HL-60 (cell line): ENCODE results near the gene CCSER1.

ENCODE experiments used
- DNase-seq, 2 experiments: peaks; one replicate each; pipeline ENCODE4 v3.0.0-alpha.2; 2010 to 2020; ENCODE audit warnings: low read depth in 1 of 2, low spot score in 1 of 2
- H3K27ac ChIP-seq: fragments of 250-450 bp; sonication (Bioruptor Pico); replicated peaks from 2 replicates; pipeline ENCODE4 v1.5.1; 2020; ENCODE audit warnings: mild to moderate bottlenecking, moderate library complexity
- H3K27me3 ChIP-seq: fragments of 250-450 bp; sonication (Bioruptor Pico); 2 replicates; pipeline ENCODE4 v1.5.1; 2021; ENCODE audit warnings: mild to moderate bottlenecking, moderate library complexity; ENCODE audit not compliant: insufficient read depth, poor library complexity, severe bottlenecking
- H3K4me3 ChIP-seq: replicated peaks from 2 replicates; pipeline ENCODE4 v1.5.1; 2011; ENCODE audit warnings: mild to moderate bottlenecking, control low read depth, low read length; ENCODE audit not compliant: insufficient read depth
- GABPA ChIP-seq: IDR thresholded peaks from 2 replicates; pipeline ENCODE4 v1.6.1; 2012; ENCODE audit warnings: low read depth
- POLR2AphosphoS5 ChIP-seq: IDR thresholded peaks from 2 replicates; pipeline ENCODE4 v1.6.1; 2012; ENCODE audit warnings: low read depth
- SPI1 ChIP-seq: IDR thresholded peaks from 2 replicates; pipeline ENCODE4 v1.6.1; 2012; ENCODE audit warnings: low read depth, mild to moderate bottlenecking, borderline replicate concordance
- TF ChIP-seq, protein P1 (sequence below): IDR thresholded peaks from one replicate; pipeline ENCODE4 v1.5.1; 2011; ENCODE audit warnings: low read length, control low read depth, inconsistent platforms; ENCODE audit not compliant: insufficient read depth
- TF ChIP-seq, protein P2 (sequence below): IDR thresholded peaks from 2 replicates; pipeline ENCODE4 v1.6.1; 2012; ENCODE audit warnings: low read depth; ENCODE audit not compliant: insufficient replicate concordance

Gene CCSER1

DNA sequence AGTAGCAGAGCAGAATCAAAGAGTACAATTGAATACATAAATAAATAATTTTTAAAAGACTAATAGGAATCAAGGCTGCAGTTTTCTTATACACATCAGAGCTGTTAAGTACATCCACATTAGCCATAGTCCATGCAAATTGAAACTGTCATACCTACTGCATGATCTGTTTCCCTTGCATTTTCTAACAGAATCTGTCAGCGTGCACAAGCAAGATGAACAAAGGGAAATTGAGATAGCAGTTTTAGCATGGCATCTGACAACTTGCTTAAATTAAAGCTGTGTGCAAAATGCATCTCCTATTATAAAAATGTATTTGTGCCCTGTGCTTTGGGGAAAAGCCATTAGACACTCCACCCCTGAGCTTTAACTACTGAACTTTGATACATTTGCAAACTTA, 1473.1 kb downstream of the CCSER1 start:
- DNase-seq = no peak
- H3K27me3 ChIP-seq = no peaks in the 10 kb centered on the region
- no peak overlapping the region for H3K27ac ChIP-seq
- no peak overlapping the region for H3K4me3 ChIP-seq
- no peak for TF ChIP-seq POLR2AphosphoS5
- TF ChIP-seq, protein P1, sequence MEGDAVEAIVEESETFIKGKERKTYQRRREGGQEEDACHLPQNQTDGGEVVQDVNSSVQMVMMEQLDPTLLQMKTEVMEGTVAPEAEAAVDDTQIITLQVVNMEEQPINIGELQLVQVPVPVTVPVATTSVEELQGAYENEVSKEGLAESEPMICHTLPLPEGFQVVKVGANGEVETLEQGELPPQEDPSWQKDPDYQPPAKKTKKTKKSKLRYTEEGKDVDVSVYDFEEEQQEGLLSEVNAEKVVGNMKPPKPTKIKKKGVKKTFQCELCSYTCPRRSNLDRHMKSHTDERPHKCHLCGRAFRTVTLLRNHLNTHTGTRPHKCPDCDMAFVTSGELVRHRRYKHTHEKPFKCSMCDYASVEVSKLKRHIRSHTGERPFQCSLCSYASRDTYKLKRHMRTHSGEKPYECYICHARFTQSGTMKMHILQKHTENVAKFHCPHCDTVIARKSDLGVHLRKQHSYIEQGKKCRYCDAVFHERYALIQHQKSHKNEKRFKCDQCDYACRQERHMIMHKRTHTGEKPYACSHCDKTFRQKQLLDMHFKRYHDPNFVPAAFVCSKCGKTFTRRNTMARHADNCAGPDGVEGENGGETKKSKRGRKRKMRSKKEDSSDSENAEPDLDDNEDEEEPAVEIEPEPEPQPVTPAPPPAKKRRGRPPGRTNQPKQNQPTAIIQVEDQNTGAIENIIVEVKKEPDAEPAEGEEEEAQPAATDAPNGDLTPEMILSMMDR = no peak
- TF ChIP-seq GABPA = no peak
- TF ChIP-seq SPI1 = no peak
- TF ChIP-seq, protein P2, sequence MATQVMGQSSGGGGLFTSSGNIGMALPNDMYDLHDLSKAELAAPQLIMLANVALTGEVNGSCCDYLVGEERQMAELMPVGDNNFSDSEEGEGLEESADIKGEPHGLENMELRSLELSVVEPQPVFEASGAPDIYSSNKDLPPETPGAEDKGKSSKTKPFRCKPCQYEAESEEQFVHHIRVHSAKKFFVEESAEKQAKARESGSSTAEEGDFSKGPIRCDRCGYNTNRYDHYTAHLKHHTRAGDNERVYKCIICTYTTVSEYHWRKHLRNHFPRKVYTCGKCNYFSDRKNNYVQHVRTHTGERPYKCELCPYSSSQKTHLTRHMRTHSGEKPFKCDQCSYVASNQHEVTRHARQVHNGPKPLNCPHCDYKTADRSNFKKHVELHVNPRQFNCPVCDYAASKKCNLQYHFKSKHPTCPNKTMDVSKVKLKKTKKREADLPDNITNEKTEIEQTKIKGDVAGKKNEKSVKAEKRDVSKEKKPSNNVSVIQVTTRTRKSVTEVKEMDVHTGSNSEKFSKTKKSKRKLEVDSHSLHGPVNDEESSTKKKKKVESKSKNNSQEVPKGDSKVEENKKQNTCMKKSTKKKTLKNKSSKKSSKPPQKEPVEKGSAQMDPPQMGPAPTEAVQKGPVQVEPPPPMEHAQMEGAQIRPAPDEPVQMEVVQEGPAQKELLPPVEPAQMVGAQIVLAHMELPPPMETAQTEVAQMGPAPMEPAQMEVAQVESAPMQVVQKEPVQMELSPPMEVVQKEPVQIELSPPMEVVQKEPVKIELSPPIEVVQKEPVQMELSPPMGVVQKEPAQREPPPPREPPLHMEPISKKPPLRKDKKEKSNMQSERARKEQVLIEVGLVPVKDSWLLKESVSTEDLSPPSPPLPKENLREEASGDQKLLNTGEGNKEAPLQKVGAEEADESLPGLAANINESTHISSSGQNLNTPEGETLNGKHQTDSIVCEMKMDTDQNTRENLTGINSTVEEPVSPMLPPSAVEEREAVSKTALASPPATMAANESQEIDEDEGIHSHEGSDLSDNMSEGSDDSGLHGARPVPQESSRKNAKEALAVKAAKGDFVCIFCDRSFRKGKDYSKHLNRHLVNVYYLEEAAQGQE = no peak

DNA sequence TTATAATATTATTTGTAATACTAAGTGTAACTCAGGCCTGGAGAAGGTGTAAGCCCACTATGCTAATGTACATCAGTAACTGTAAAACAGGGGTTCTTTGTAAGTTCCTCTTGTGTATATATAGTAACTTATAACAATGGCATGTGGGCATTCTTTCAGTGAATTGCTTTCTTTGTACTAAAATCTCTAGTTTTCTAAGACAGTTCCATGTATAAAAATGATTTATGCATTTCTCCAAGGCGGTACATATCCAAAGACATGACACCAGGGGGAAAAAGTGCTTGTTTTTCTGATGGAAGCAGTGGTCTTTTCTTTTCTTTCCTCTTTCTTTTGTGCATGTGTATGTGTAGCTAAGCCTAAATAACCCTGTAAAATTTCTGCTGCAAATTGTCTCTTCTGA, 1474.2 kb downstream of the CCSER1 start:
- Histone ChIP-seq H3K27ac (no peak overlapping the region), H3K4me3 (no peak overlapping the region), H3K27me3 (no peaks in the 10 kb centered on the region)
- DNase-seq = no peak
- TF ChIP-seq SPI1 (no peak), GABPA (no peak), POLR2AphosphoS5 (no peak)
- TF ChIP-seq, protein P1 = no peak
- TF ChIP-seq, protein P2 = no peak

DNA sequence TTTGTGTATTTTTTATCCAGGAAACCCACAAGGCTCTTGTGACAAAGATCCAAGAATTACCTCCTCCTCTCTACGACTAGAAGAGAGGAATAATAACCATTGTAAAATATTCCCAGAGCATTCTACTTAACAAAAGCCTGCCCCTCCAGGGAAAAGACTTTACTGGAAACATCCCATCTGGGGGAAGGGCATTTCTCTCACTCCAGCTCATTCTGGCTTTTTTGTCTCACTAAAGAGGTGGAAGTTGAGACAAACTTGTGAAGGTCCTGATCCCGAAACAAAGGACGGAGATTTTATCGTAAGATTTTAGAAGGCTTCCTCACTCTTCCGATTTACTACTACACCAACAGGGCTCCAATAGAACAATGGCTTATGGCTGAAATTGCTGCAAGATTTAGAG, 1484.6 kb downstream of the CCSER1 start:
- no peak for DNase-seq
- no peak overlapping the region for H3K4me3 ChIP-seq
- no peak overlapping the region for H3K27ac ChIP-seq
- H3K27me3 ChIP-seq = no peaks in the 10 kb centered on the region
- TF ChIP-seq, protein P2 = no peak
- no peak for TF ChIP-seq GABPA
- TF ChIP-seq, protein P1 = no peak
